NCI-H2196 treated with DMSO at 0.1 percent for 48 hours (cell line): ENCODE results near the gene SAP30BP.

Experiments
- DNase-seq: peaks from one replicate; lab custom pipeline; 2025; ENCODE audit not compliant: unreplicated experiment; lab: John Stamatoyannopoulos, UW

The SAP30BP gene

DNA sequence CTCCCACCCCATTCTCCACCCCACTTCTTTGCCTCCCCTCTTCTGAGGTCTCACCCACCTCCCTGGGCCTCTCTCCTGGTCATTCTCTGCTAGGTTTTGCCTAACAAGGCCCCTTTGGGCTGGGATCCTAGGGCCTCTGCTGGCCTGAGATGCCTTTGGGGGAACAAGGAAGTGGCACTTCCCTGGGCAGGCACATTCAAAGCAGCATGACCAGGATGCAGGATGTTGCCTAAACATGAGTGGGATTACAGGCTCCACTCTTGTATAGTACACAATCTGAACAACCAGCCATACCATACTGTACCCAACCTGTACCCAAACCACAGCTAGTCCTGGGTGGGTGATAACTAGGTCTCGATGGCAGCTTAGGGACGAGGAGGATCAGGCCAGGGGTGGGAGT, 88.9 kb downstream of the SAP30BP start:
- no peak for DNase-seq

DNA sequence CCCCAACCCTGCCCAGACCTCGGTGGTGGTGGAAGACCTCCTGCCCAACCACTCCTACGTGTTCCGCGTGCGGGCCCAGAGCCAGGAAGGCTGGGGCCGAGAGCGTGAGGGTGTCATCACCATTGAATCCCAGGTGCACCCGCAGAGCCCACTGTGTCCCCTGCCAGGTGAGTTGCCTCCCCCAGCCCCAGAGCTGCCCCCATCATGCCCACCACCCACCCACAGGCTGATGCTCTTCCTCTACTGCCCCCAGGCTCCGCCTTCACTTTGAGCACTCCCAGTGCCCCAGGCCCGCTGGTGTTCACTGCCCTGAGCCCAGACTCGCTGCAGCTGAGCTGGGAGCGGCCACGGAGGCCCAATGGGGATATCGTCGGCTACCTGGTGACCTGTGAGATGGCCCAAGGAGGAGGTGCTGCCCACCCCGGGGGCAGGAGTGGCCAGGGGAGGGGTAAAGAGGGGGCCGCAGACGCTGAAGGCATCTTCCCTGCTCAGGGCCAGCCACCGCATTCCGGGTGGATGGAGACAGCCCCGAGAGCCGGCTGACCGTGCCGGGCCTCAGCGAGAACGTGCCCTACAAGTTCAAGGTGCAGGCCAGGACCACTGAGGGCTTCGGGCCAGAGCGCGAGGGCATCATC, 89.4 kb downstream of the SAP30BP start:
- no peak for DNase-seq

DNA sequence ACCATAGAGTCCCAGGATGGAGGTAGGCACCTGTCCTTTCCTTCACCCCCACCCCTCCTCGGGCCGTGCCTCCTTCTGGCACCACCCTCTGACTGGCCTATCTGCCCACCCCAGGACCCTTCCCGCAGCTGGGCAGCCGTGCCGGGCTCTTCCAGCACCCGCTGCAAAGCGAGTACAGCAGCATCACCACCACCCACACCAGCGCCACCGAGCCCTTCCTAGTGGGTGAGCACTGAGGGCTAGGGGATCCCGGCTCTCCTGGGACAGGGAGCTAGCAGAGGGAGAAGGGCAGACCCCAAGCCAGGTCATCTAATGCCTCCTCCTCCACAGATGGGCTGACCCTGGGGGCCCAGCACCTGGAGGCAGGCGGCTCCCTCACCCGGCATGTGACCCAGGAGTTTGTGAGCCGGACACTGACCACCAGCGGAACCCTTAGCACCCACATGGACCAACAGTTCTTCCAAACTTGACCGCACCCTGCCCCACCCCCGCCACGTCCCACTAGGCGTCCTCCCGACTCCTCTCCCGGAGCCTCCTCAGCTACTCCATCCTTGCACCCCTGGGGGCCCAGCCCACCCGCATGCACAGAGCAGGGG, 90.0 kb downstream of the SAP30BP start:
- DNase-seq: no peak
